Sigmoid colon (tissue), 7 donors: Measurements from ENCODE around the gene PRDM10. TPM values are rescaled to one million over a fixed set of nuclear protein-coding genes. Genes with fewer than 3 reads are reported as not detected.

Source experiments
- DNase-seq: peaks from one replicate; pipeline ENCODE4 v3.0.0-alpha.2; 2019
- H3K27ac ChIP-seq, 4 donors: fragments of 200-600 bp; sonication (generic); one replicate each; pipeline ENCODE4 v1.5.1; 2016 to 2019; ENCODE audit warnings: mild to moderate bottlenecking in 1 of 4
- H3K27me3 ChIP-seq, 3 donors: fragments of 200-600 bp; sonication (generic); one replicate each; pipeline ENCODE4 v1.5.1; 2019; ENCODE audit warnings: mild to moderate bottlenecking in 1 of 3
- H3K36me3 ChIP-seq, 4 donors: fragments of 200-600 bp; sonication (generic); one replicate each; pipeline ENCODE4 v1.5.1; 2016 to 2019
- H3K4me1 ChIP-seq, 4 donors: fragments of 200-600 bp; sonication (generic); one replicate each; pipeline ENCODE4 v1.5.1; 2017 to 2019
- H3K4me3 ChIP-seq, 4 donors: fragments of 200-600 bp; sonication (generic); one replicate each; pipeline ENCODE4 v1.5.1; 2017 to 2019; ENCODE audit warnings: mild to moderate bottlenecking in 2 of 4, moderate library complexity in 1 of 4
- H3K9me3 ChIP-seq, 4 donors: fragments of 200-600 bp in 3 of 4; sonication (generic) in 3 of 4; one replicate each; pipeline versions ENCODE4 v1.5.1 to v1.6.1; 2013 to 2019
- CTCF ChIP-seq, 4 experiments: fragments of 450-650 bp in 3 of 4; fragments of 200-600 bp in 1 of 4; IDR thresholded peaks; one replicate each; pipeline ENCODE4 v1.5.1; 2016 to 2019; ENCODE audit warnings: antibody characterized with exemption in 4 of 4, mild to moderate bottlenecking in 3 of 4, moderate library complexity in 2 of 4
- EP300 ChIP-seq, 4 donors: sonication (generic); formaldehyde crosslinking; IDR thresholded peaks; one replicate each; pipeline ENCODE4 v1.6.1; 2017; ENCODE audit warnings: antibody characterized with exemption in 4 of 4
- POLR2A ChIP-seq, 2 donors: fragments of 450-650 bp; IDR thresholded peaks; one replicate each; pipeline ENCODE4 v1.6.1; 2016; ENCODE audit warnings: antibody characterized with exemption in 2 of 2, mild to moderate bottlenecking in 2 of 2, moderate library complexity in 2 of 2
- POLR2AphosphoS5 ChIP-seq, 4 donors: sonication (generic); formaldehyde crosslinking; IDR thresholded peaks; one replicate each; pipeline ENCODE4 v1.6.1; 2017; ENCODE audit warnings: antibody characterized with exemption in 4 of 4
- WGBS, 2 donors: extraction: QIAGEN DNeasy Blood & Tissue Kit; methylation state at CpG; one replicate each; pipeline ENCODE4 v1.1.7; 2013; 5-methylcytosine and 5-hydroxymethylcytosine counted together
- intact Hi-C: fragments of 100-400 bp; cut with DNase I; formaldehyde crosslinking; loops from one replicate; pipeline ENCODE4 v1.15.1; 2023
- polyA plus RNA-seq, 3 donors: library from polyadenylated mRNA; stranded (reverse); fragments of 200-250 nt; gene quantifications; one replicate each; pipeline ENCODE4 v1.2.3, GENCODE V29; 2013
- total RNA-seq, 4 donors: library from RNA; depleted of rRNA; stranded (reverse); fragments of >200 nt; gene quantifications; one replicate each; pipeline ENCODE4 v1.1.0, GENCODE V29; 2016
- donor health status: healthy with polysubstance abuse.
- donor health status: Bipolar disorder and iron deficiency.
- donor health status: healthy.

The PRDM10 gene
- total and polyA plus RNA-seq, 7 donors = 1.8 to 11.9 (median 6.3) TPM

- DNase-seq = no peak
Measured at GRCh38 chr11:129928923-129929692, 73.5 kb downstream of the PRDM10 start.

GRCh38 chr11:129922674-129923073 lies 80.0 kb downstream of the PRDM10 start:
- Histone ChIP-seq H3K36me3 (peaks cover 0 to 14% (median 3%) of the 10 kb centered on the region in 4 donors), H3K27ac (no peak overlapping the region), H3K27me3 (no peaks in the 10 kb centered on the region), H3K9me3 (no peaks in the 10 kb centered on the region), H3K4me3 (no peak overlapping the region), H3K4me1 (no peaks in the 10 kb centered on the region)
- intact Hi-C loops = loop anchor here (1.0 to 5.0 kb wide), 3 partner anchors 80 to 210 kb away; partner anchors contain the start of gene PRDM10
- TF ChIP-seq POLR2AphosphoS5 (IDR thresholded peaks at IDR 0.05) (no peak), POLR2A (IDR thresholded peaks at IDR 0.05) (no peak), CTCF (IDR thresholded peaks at IDR 0.05) (no peak), EP300 (IDR thresholded peaks at IDR 0.05) (no peak)
- 95% methylated on average over 5 of the region's 5 CpGs for WGBS, 2 donors
- no peak for DNase-seq

More at GRCh38 chr11:129928923-129929692, 73.5 kb downstream of the PRDM10 start:
- H3K4me1 ChIP-seq = no peaks in the 10 kb centered on the region
- 95 to 97% methylated on average over 3 of the region's 3 CpGs for WGBS, 2 donors
- intact Hi-C loops = no loop called here
- TF ChIP-seq POLR2A (IDR thresholded peaks at IDR 0.05) = no peak
- TF ChIP-seq EP300 (IDR thresholded peaks at IDR 0.05) = no peak
- no peak for TF ChIP-seq CTCF (IDR thresholded peaks at IDR 0.05)
- no peak for TF ChIP-seq POLR2AphosphoS5 (IDR thresholded peaks at IDR 0.05)
- no peaks in the 10 kb centered on the region for H3K27me3 ChIP-seq
- peaks cover 0 to 33% (median 4%) of the 10 kb centered on the region in 4 donors for H3K36me3 ChIP-seq
- no peak overlapping the region for H3K27ac ChIP-seq
- H3K4me3 ChIP-seq = no peak overlapping the region
- no peaks in the 10 kb centered on the region for H3K9me3 ChIP-seq

- 97 to 98% methylated on average over 22 of the region's 22 CpGs for WGBS, 2 donors
- DNase-seq = no peak
- Histone ChIP-seq H3K4me3 (no peak overlapping the region), H3K4me1 (no peaks in the 10 kb centered on the region), H3K9me3 (no peaks in the 10 kb centered on the region), H3K27ac (no peak overlapping the region), H3K36me3 (peaks cover 0 to 53% (median 14%) of the 10 kb centered on the region in 4 donors), H3K27me3 (no peaks in the 10 kb centered on the region)
- no peak for TF ChIP-seq POLR2A (IDR thresholded peaks at IDR 0.05)
- no peak for TF ChIP-seq POLR2AphosphoS5 (IDR thresholded peaks at IDR 0.05)
- intact Hi-C loops = no loop called here
Measured at GRCh38 chr11:129918361-129918760, 84.3 kb downstream of the PRDM10 start.

- 95 to 99% methylated on average over 2 of the region's 2 CpGs for WGBS, 2 donors
- Histone ChIP-seq H3K4me1 (no peaks in the 10 kb centered on the region), H3K4me3 (no peak overlapping the region), H3K27me3 (no peaks in the 10 kb centered on the region), H3K9me3 (no peaks in the 10 kb centered on the region), H3K36me3 (peaks cover 0 to 58% (median 14%) of the 10 kb centered on the region in 4 donors), H3K27ac (no peak overlapping the region)
- intact Hi-C loops = no loop called here
- no peak for DNase-seq
- TF ChIP-seq POLR2A (IDR thresholded peaks at IDR 0.05) (no peak), EP300 (IDR thresholded peaks at IDR 0.05) (no peak), POLR2AphosphoS5 (IDR thresholded peaks at IDR 0.05) (no peak), CTCF (IDR thresholded peaks at IDR 0.05) (no peak)
Measured at GRCh38 chr11:129917231-129917630, 85.4 kb downstream of the PRDM10 start.

GRCh38 chr11:129911298-129911697 lies 91.3 kb downstream of the PRDM10 start:
- TF ChIP-seq EP300 (IDR thresholded peaks at IDR 0.05) (no peak), CTCF (IDR thresholded peaks at IDR 0.05) (no peak), POLR2A (IDR thresholded peaks at IDR 0.05) (no peak), POLR2AphosphoS5 (IDR thresholded peaks at IDR 0.05) (no peak)
- no peaks in the 10 kb centered on the region for H3K27me3 ChIP-seq
- no peaks in the 10 kb centered on the region for H3K9me3 ChIP-seq
- 55 to 78% methylated on average over 3 of the region's 3 CpGs for whole genome bisulfite sequencing, 2 donors
- H3K36me3 ChIP-seq = peaks cover 2 to 76% (median 20%) of the 10 kb centered on the region in 4 donors
- intact Hi-C loops = no loop called here
- no peak for DNase-seq
- no peak overlapping the region for H3K27ac ChIP-seq
- H3K4me3 ChIP-seq = no peak overlapping the region
- H3K4me1 ChIP-seq = no peaks in the 10 kb centered on the region
